Measurements from ENCODE around the gene NEK10.

The NEK10 gene

GRCh38 chr3:27097182-27097581, 272.0 kb downstream of the NEK10 start:
- H3K27ac ChIP-seq (ENCODE audit: insufficient read depth, low read length, poor library complexity, severe bottlenecking), result no peak overlapping the region
- H3K4me3 ChIP-seq (ENCODE audit: insufficient read depth, low read depth, low read length, poor library complexity, severe bottlenecking), result no peak overlapping the region
- no peaks in the 10 kb centered on the region for H3K36me3 ChIP-seq (ENCODE audit: control insufficient read depth, insufficient read depth, low read length)
- DNase-seq, result no peak
- no peaks in the 10 kb centered on the region for H3K9me3 ChIP-seq (ENCODE audit: control insufficient read depth, low read length)
- H3K4me1 ChIP-seq (ENCODE audit: control insufficient read depth, insufficient read depth, low read length, poor library complexity, severe bottlenecking), result no peaks in the 10 kb centered on the region
- no peaks in the 10 kb centered on the region for H3K27me3 ChIP-seq (replicated peaks; ENCODE audit: control insufficient read depth, insufficient read depth, low read length, poor library complexity, severe bottlenecking)

- no peaks in the 10 kb centered on the region for H3K9me3 ChIP-seq (ENCODE audit: control insufficient read depth, low read length)
- H3K27ac ChIP-seq (ENCODE audit: insufficient read depth, low read length, poor library complexity, severe bottlenecking), result no peak overlapping the region
- H3K36me3 ChIP-seq (ENCODE audit: control insufficient read depth, insufficient read depth, low read length), result no peaks in the 10 kb centered on the region
- H3K4me1 ChIP-seq (ENCODE audit: control insufficient read depth, insufficient read depth, low read length, poor library complexity, severe bottlenecking), result no peaks in the 10 kb centered on the region
- H3K27me3 ChIP-seq (replicated peaks; ENCODE audit: control insufficient read depth, insufficient read depth, low read length, poor library complexity, severe bottlenecking), result no peaks in the 10 kb centered on the region
- H3K4me3 ChIP-seq (ENCODE audit: insufficient read depth, low read depth, low read length, poor library complexity, severe bottlenecking), result no peak overlapping the region
- DNase-seq, result no peak
Measured at GRCh38 chr3:27095553-27096222, 273.5 kb downstream of the NEK10 start.

- H3K27ac ChIP-seq (ENCODE audit: insufficient read depth, low read length, poor library complexity, severe bottlenecking), result no peak overlapping the region
Measured at GRCh38 chr3:27094721-27095120, 274.5 kb downstream of the NEK10 start.

GRCh38 chr3:27093771-27094170, 275.4 kb downstream of the NEK10 start:
- Histone ChIP-seq H3K36me3 (ENCODE audit: control insufficient read depth, insufficient read depth, low read length) (no peaks in the 10 kb centered on the region), H3K4me1 (ENCODE audit: control insufficient read depth, insufficient read depth, low read length, poor library complexity, severe bottlenecking) (no peaks in the 10 kb centered on the region), H3K27ac (ENCODE audit: insufficient read depth, low read length, poor library complexity, severe bottlenecking) (no peak overlapping the region), H3K4me3 (ENCODE audit: insufficient read depth, low read depth, low read length, poor library complexity, severe bottlenecking) (no peak overlapping the region), H3K27me3 (replicated peaks; ENCODE audit: control insufficient read depth, insufficient read depth, low read length, poor library complexity, severe bottlenecking) (no peaks in the 10 kb centered on the region), H3K9me3 (ENCODE audit: control insufficient read depth, low read length) (no peaks in the 10 kb centered on the region)
- DNase-seq, result no peak

More at GRCh38 chr3:27094721-27095120, 274.5 kb downstream of the NEK10 start:
- H3K36me3 ChIP-seq (ENCODE audit: control insufficient read depth, insufficient read depth, low read length), result no peaks in the 10 kb centered on the region
- no peak for DNase-seq
- H3K9me3 ChIP-seq (ENCODE audit: control insufficient read depth, low read length), result no peaks in the 10 kb centered on the region
- H3K4me3 ChIP-seq (ENCODE audit: insufficient read depth, low read depth, low read length, poor library complexity, severe bottlenecking), result no peak overlapping the region
- H3K4me1 ChIP-seq (ENCODE audit: control insufficient read depth, insufficient read depth, low read length, poor library complexity, severe bottlenecking), result no peaks in the 10 kb centered on the region
- H3K27me3 ChIP-seq (replicated peaks; ENCODE audit: control insufficient read depth, insufficient read depth, low read length, poor library complexity, severe bottlenecking), result no peaks in the 10 kb centered on the region

- no peak for DNase-seq
- Histone ChIP-seq H3K9me3 (ENCODE audit: control insufficient read depth, low read length) (no peaks in the 10 kb centered on the region), H3K4me1 (ENCODE audit: control insufficient read depth, insufficient read depth, low read length, poor library complexity, severe bottlenecking) (no peaks in the 10 kb centered on the region), H3K36me3 (ENCODE audit: control insufficient read depth, insufficient read depth, low read length) (no peaks in the 10 kb centered on the region), H3K27me3 (replicated peaks; ENCODE audit: control insufficient read depth, insufficient read depth, low read length, poor library complexity, severe bottlenecking) (no peaks in the 10 kb centered on the region), H3K27ac (ENCODE audit: insufficient read depth, low read length, poor library complexity, severe bottlenecking) (no peak overlapping the region), H3K4me3 (ENCODE audit: insufficient read depth, low read depth, low read length, poor library complexity, severe bottlenecking) (no peak overlapping the region)
Measured at GRCh38 chr3:27090275-27091041, 278.7 kb downstream of the NEK10 start.

GRCh38 chr3:27089645-27090044, 279.5 kb downstream of the NEK10 start:
- no peaks in the 10 kb centered on the region for H3K9me3 ChIP-seq (ENCODE audit: control insufficient read depth, low read length)
- no peak overlapping the region for H3K4me3 ChIP-seq (ENCODE audit: insufficient read depth, low read depth, low read length, poor library complexity, severe bottlenecking)
- H3K27me3 ChIP-seq (replicated peaks; ENCODE audit: control insufficient read depth, insufficient read depth, low read length, poor library complexity, severe bottlenecking), result no peaks in the 10 kb centered on the region
- H3K4me1 ChIP-seq (ENCODE audit: control insufficient read depth, insufficient read depth, low read length, poor library complexity, severe bottlenecking), result no peaks in the 10 kb centered on the region
- H3K36me3 ChIP-seq (ENCODE audit: control insufficient read depth, insufficient read depth, low read length), result no peaks in the 10 kb centered on the region
- no peak overlapping the region for H3K27ac ChIP-seq (ENCODE audit: insufficient read depth, low read length, poor library complexity, severe bottlenecking)
- DNase-seq, result no peak

GRCh38 chr3:27089068-27089467, 280.1 kb downstream of the NEK10 start:
- Histone ChIP-seq H3K9me3 (ENCODE audit: control insufficient read depth, low read length) (no peaks in the 10 kb centered on the region), H3K36me3 (ENCODE audit: control insufficient read depth, insufficient read depth, low read length) (no peaks in the 10 kb centered on the region), H3K4me1 (ENCODE audit: control insufficient read depth, insufficient read depth, low read length, poor library complexity, severe bottlenecking) (no peaks in the 10 kb centered on the region), H3K27me3 (replicated peaks; ENCODE audit: control insufficient read depth, insufficient read depth, low read length, poor library complexity, severe bottlenecking) (no peaks in the 10 kb centered on the region), H3K27ac (ENCODE audit: insufficient read depth, low read length, poor library complexity, severe bottlenecking) (no peak overlapping the region), H3K4me3 (ENCODE audit: insufficient read depth, low read depth, low read length, poor library complexity, severe bottlenecking) (no peak overlapping the region)
- no peak for DNase-seq

- Histone ChIP-seq H3K36me3 (ENCODE audit: control insufficient read depth, insufficient read depth, low read length) (no peaks in the 10 kb centered on the region), H3K9me3 (ENCODE audit: control insufficient read depth, low read length) (no peaks in the 10 kb centered on the region), H3K4me3 (ENCODE audit: insufficient read depth, low read depth, low read length, poor library complexity, severe bottlenecking) (no peak overlapping the region), H3K4me1 (ENCODE audit: control insufficient read depth, insufficient read depth, low read length, poor library complexity, severe bottlenecking) (no peaks in the 10 kb centered on the region), H3K27ac (ENCODE audit: insufficient read depth, low read length, poor library complexity, severe bottlenecking) (no peak overlapping the region), H3K27me3 (replicated peaks; ENCODE audit: control insufficient read depth, insufficient read depth, low read length, poor library complexity, severe bottlenecking) (no peaks in the 10 kb centered on the region)
- no peak for DNase-seq
Measured at GRCh38 chr3:27085829-27086730, 283.1 kb downstream of the NEK10 start.

GRCh38 chr3:27081992-27082607, 287.1 kb downstream of the NEK10 start:
- H3K4me1 ChIP-seq (ENCODE audit: control insufficient read depth, insufficient read depth, low read length, poor library complexity, severe bottlenecking), result no peaks in the 10 kb centered on the region
- no peak overlapping the region for H3K27ac ChIP-seq (ENCODE audit: insufficient read depth, low read length, poor library complexity, severe bottlenecking)
- H3K27me3 ChIP-seq (replicated peaks; ENCODE audit: control insufficient read depth, insufficient read depth, low read length, poor library complexity, severe bottlenecking), result no peaks in the 10 kb centered on the region
- no peaks in the 10 kb centered on the region for H3K36me3 ChIP-seq (ENCODE audit: control insufficient read depth, insufficient read depth, low read length)
- no peaks in the 10 kb centered on the region for H3K9me3 ChIP-seq (ENCODE audit: control insufficient read depth, low read length)
- H3K4me3 ChIP-seq (ENCODE audit: insufficient read depth, low read depth, low read length, poor library complexity, severe bottlenecking), result no peak overlapping the region
- no peak for DNase-seq
